GM21619 (cell line): Measurements from ENCODE around the gene ADAMTS6.

Experiments
- ATAC-seq: cut with Tn5 transposase; IDR thresholded peaks from one replicate; pipeline ENCODE4 v1.9.1; 2021; ENCODE audit not compliant: unreplicated experiment

The ADAMTS6 gene

GRCh38 chr5:65290677-65291076 is 191.0 kb downstream of the ADAMTS6 start:
- ATAC-seq = no peak

- ATAC-seq = no peak
Observed at GRCh38 chr5:65288657-65289056, 193.1 kb downstream of the ADAMTS6 start.

GRCh38 chr5:65279603-65280002 is 202.1 kb downstream of the ADAMTS6 start:
- no peak for ATAC-seq

- no peak for ATAC-seq
Observed at GRCh38 chr5:65276178-65276890, 205.4 kb downstream of the ADAMTS6 start.

GRCh38 chr5:65271906-65272305 is 209.8 kb downstream of the ADAMTS6 start:
- no peak for ATAC-seq

GRCh38 chr5:65268525-65268924 is 213.2 kb downstream of the ADAMTS6 start:
- no peak for ATAC-seq

- ATAC-seq = no peak
Observed at GRCh38 chr5:65264420-65264819, 217.3 kb downstream of the ADAMTS6 start.

GRCh38 chr5:65263321-65263720 is 218.4 kb downstream of the ADAMTS6 start:
- ATAC-seq = no peak

- no peak for ATAC-seq
Observed at GRCh38 chr5:65262649-65263059, 219.1 kb downstream of the ADAMTS6 start.

GRCh38 chr5:65262096-65262495 is 219.6 kb downstream of the ADAMTS6 start:
- ATAC-seq = no peak

GRCh38 chr5:65261499-65261898 is 220.2 kb downstream of the ADAMTS6 start:
- no peak for ATAC-seq

- ATAC-seq = no peak
Observed at GRCh38 chr5:65255294-65255693, 226.4 kb downstream of the ADAMTS6 start.

GRCh38 chr5:65252977-65253376 is 228.7 kb downstream of the ADAMTS6 start:
- ATAC-seq = no peak

- ATAC-seq = no peak
Observed at GRCh38 chr5:65248896-65249295, 232.8 kb downstream of the ADAMTS6 start.

GRCh38 chr5:65247594-65247993 is 234.1 kb downstream of the ADAMTS6 start:
- ATAC-seq = no peak

GRCh38 chr5:65246741-65247140 is 235.0 kb downstream of the ADAMTS6 start:
- no peak for ATAC-seq

GRCh38 chr5:65244031-65244430 is 237.7 kb downstream of the ADAMTS6 start:
- ATAC-seq = no peak

- no peak for ATAC-seq
Observed at GRCh38 chr5:65243161-65243560, 238.6 kb downstream of the ADAMTS6 start.

GRCh38 chr5:65229841-65230240 is 251.9 kb downstream of the ADAMTS6 start:
- no peak for ATAC-seq

- no peak for ATAC-seq
Observed at GRCh38 chr5:65213921-65214525, 267.7 kb downstream of the ADAMTS6 start.

- no peak for ATAC-seq
Observed at GRCh38 chr5:65209341-65209740, 272.4 kb downstream of the ADAMTS6 start.

- no peak for ATAC-seq
Observed at GRCh38 chr5:65204966-65205365, 276.8 kb downstream of the ADAMTS6 start.

- no peak for ATAC-seq
Observed at GRCh38 chr5:65203746-65204145, 278.0 kb downstream of the ADAMTS6 start.
